IgD-negative memory B cell (primary cell): Measurements from ENCODE around the gene THEMIS. TPM values are rescaled to one million over a fixed set of nuclear protein-coding genes. Genes with fewer than 3 reads are reported as not detected.

Source experiments
- H3K27ac Mint-ChIP-seq, 3 donors: one replicate each; pipeline ENCODE4 v1.8.0; 2020 to 2022; ENCODE audit warnings: mild to moderate bottlenecking in 3 of 3, mixed read lengths in 3 of 3, moderate library complexity in 1 of 3
- H3K27me3 Mint-ChIP-seq: one replicate; pipeline ENCODE4 v1.8.0; 2021; ENCODE audit warnings: mixed read lengths
- H3K36me3 Mint-ChIP-seq: one replicate; pipeline ENCODE4 v1.8.0; 2020; ENCODE audit warnings: mild to moderate bottlenecking, mixed read lengths
- H3K4me1 Mint-ChIP-seq, 3 donors: one replicate each; pipeline ENCODE4 v1.8.0; 2020 to 2022; ENCODE audit warnings: mixed read lengths in 3 of 3, mild to moderate bottlenecking in 1 of 3
- H3K4me3 Mint-ChIP-seq, 4 donors: one replicate each; pipeline ENCODE4 v1.8.0; 2020 to 2022; ENCODE audit warnings: mild to moderate bottlenecking in 4 of 4, mixed read lengths in 4 of 4, moderate library complexity in 3 of 4
- H3K9me3 Mint-ChIP-seq, 3 donors: one replicate each; pipeline ENCODE4 v1.8.0; 2020 to 2021; ENCODE audit warnings: mixed read lengths in 3 of 3, mild to moderate bottlenecking in 1 of 3
- polyA plus RNA-seq: library from polyadenylated mRNA; unstranded; fragments of 300-500 nt; fragmentation: Illumina TruSeq; gene quantifications from one replicate; pipeline ENCODE4 v1.2.3, GENCODE V29; 2021

Gene THEMIS
- polyA plus RNA-seq, 1 donor from 2014 or later, result 2.3 TPM

- Mint-ChIP-seq H3K27me3 (no peaks in the 10 kb centered on the region), H3K4me1 (no peaks in the 10 kb centered on the region), H3K36me3 (no peaks in the 10 kb centered on the region), H3K9me3 (no peaks in the 10 kb centered on the region), H3K4me3 (no peak overlapping the region), H3K27ac (no peak overlapping the region)
Measured at GRCh38 chr6:127858727-127859391, 42.0 kb downstream of the THEMIS start.

- H3K4me3 Mint-ChIP-seq, result no peak overlapping the region
- H3K27ac Mint-ChIP-seq, result no peak overlapping the region
- no peaks in the 10 kb centered on the region for H3K4me1 Mint-ChIP-seq
- no peaks in the 10 kb centered on the region for H3K9me3 Mint-ChIP-seq
- no peaks in the 10 kb centered on the region for H3K36me3 Mint-ChIP-seq
- H3K27me3 Mint-ChIP-seq, result no peaks in the 10 kb centered on the region
Measured at GRCh38 chr6:127857051-127857637, 43.7 kb downstream of the THEMIS start.

GRCh38 chr6:127855542-127856159 is 45.2 kb downstream of the THEMIS start:
- Mint-ChIP-seq H3K36me3 (no peaks in the 10 kb centered on the region), H3K27me3 (no peaks in the 10 kb centered on the region), H3K4me3 (no peak overlapping the region), H3K4me1 (no peaks in the 10 kb centered on the region), H3K27ac (no peak overlapping the region), H3K9me3 (no peaks in the 10 kb centered on the region)

- Mint-ChIP-seq H3K4me3 (no peak overlapping the region), H3K36me3 (no peaks in the 10 kb centered on the region), H3K4me1 (no peaks in the 10 kb centered on the region), H3K27me3 (no peaks in the 10 kb centered on the region), H3K9me3 (no peaks in the 10 kb centered on the region), H3K27ac (no peak overlapping the region)
Measured at GRCh38 chr6:127854009-127854408, 46.8 kb downstream of the THEMIS start.

- no peaks in the 10 kb centered on the region for H3K9me3 Mint-ChIP-seq
- H3K4me1 Mint-ChIP-seq, result no peaks in the 10 kb centered on the region
- H3K27ac Mint-ChIP-seq, result no peak overlapping the region
- peaks cover 2% of the 10 kb centered on the region for H3K36me3 Mint-ChIP-seq
- H3K27me3 Mint-ChIP-seq, result no peaks in the 10 kb centered on the region
- H3K4me3 Mint-ChIP-seq, result no peak overlapping the region
Measured at GRCh38 chr6:127851197-127851596, 49.7 kb downstream of the THEMIS start.

GRCh38 chr6:127845242-127845641 is 55.6 kb downstream of the THEMIS start:
- Mint-ChIP-seq H3K27ac (no peak overlapping the region), H3K9me3 (no peaks in the 10 kb centered on the region), H3K4me3 (no peak overlapping the region), H3K27me3 (no peaks in the 10 kb centered on the region), H3K36me3 (peaks cover 2% of the 10 kb centered on the region), H3K4me1 (no peaks in the 10 kb centered on the region)

- Mint-ChIP-seq H3K4me1 (no peaks in the 10 kb centered on the region), H3K36me3 (peaks cover 2% of the 10 kb centered on the region), H3K4me3 (no peak overlapping the region), H3K27ac (no peak overlapping the region), H3K27me3 (no peaks in the 10 kb centered on the region), H3K9me3 (no peaks in the 10 kb centered on the region)
Measured at GRCh38 chr6:127844529-127844928, 56.3 kb downstream of the THEMIS start.

- Mint-ChIP-seq H3K4me1 (no peaks in the 10 kb centered on the region), H3K36me3 (peaks cover 2% of the 10 kb centered on the region), H3K27ac (no peak overlapping the region), H3K9me3 (no peaks in the 10 kb centered on the region), H3K27me3 (no peaks in the 10 kb centered on the region), H3K4me3 (no peak overlapping the region)
Measured at GRCh38 chr6:127843582-127843981, 57.3 kb downstream of the THEMIS start.

GRCh38 chr6:127842562-127842961 is 58.3 kb downstream of the THEMIS start:
- H3K4me3 Mint-ChIP-seq, result no peak overlapping the region
- H3K27me3 Mint-ChIP-seq, result no peaks in the 10 kb centered on the region
- peaks cover 2% of the 10 kb centered on the region for H3K36me3 Mint-ChIP-seq
- no peaks in the 10 kb centered on the region for H3K9me3 Mint-ChIP-seq
- H3K4me1 Mint-ChIP-seq, result no peaks in the 10 kb centered on the region
- no peak overlapping the region for H3K27ac Mint-ChIP-seq

GRCh38 chr6:127841811-127842210 is 59.0 kb downstream of the THEMIS start:
- Mint-ChIP-seq H3K36me3 (no peaks in the 10 kb centered on the region), H3K4me1 (no peaks in the 10 kb centered on the region), H3K9me3 (no peaks in the 10 kb centered on the region), H3K27me3 (no peaks in the 10 kb centered on the region), H3K4me3 (no peak overlapping the region), H3K27ac (no peak overlapping the region)

GRCh38 chr6:127834136-127834535 is 66.7 kb downstream of the THEMIS start:
- no peaks in the 10 kb centered on the region for H3K4me1 Mint-ChIP-seq
- no peak overlapping the region for H3K4me3 Mint-ChIP-seq
- H3K27ac Mint-ChIP-seq, result no peak overlapping the region
- no peaks in the 10 kb centered on the region for H3K36me3 Mint-ChIP-seq
- no peaks in the 10 kb centered on the region for H3K27me3 Mint-ChIP-seq
- no peaks in the 10 kb centered on the region for H3K9me3 Mint-ChIP-seq

- H3K36me3 Mint-ChIP-seq, result no peaks in the 10 kb centered on the region
Measured at GRCh38 chr6:127833336-127833735, 67.5 kb downstream of the THEMIS start.

GRCh38 chr6:127832381-127832780 is 68.5 kb downstream of the THEMIS start:
- H3K9me3 Mint-ChIP-seq, result peaks cover 0 to 3% (median 0%) of the 10 kb centered on the region in 3 donors
- no peaks in the 10 kb centered on the region for H3K27me3 Mint-ChIP-seq
- H3K27ac Mint-ChIP-seq, result no peak overlapping the region
- H3K36me3 Mint-ChIP-seq, result no peaks in the 10 kb centered on the region
- no peaks in the 10 kb centered on the region for H3K4me1 Mint-ChIP-seq
- H3K4me3 Mint-ChIP-seq, result no peak overlapping the region

More at GRCh38 chr6:127833336-127833735, 67.5 kb downstream of the THEMIS start:
- no peaks in the 10 kb centered on the region for H3K27me3 Mint-ChIP-seq
- no peak overlapping the region for H3K4me3 Mint-ChIP-seq
- no peaks in the 10 kb centered on the region for H3K4me1 Mint-ChIP-seq
- H3K27ac Mint-ChIP-seq, result peak overlapping the region in 1 of 3 donors; percentile 9
- no peaks in the 10 kb centered on the region for H3K9me3 Mint-ChIP-seq

- H3K27ac Mint-ChIP-seq, result peak overlapping the region in 1 of 3 donors; percentile 74
- peak overlapping the region in 1 of 4 donors; percentile 39 for H3K4me3 Mint-ChIP-seq
- peaks cover 0 to 3% (median 2%) of the 10 kb centered on the region in 3 donors for H3K9me3 Mint-ChIP-seq
- no peaks in the 10 kb centered on the region for H3K36me3 Mint-ChIP-seq
- H3K27me3 Mint-ChIP-seq, result no peaks in the 10 kb centered on the region
- H3K4me1 Mint-ChIP-seq, result no peaks in the 10 kb centered on the region
Measured at GRCh38 chr6:127824061-127824460, 76.8 kb downstream of the THEMIS start.

- Mint-ChIP-seq H3K27ac (no peak overlapping the region), H3K9me3 (peaks cover 0 to 2% (median 0%) of the 10 kb centered on the region in 3 donors), H3K27me3 (no peaks in the 10 kb centered on the region), H3K4me1 (no peaks in the 10 kb centered on the region), H3K4me3 (no peak overlapping the region), H3K36me3 (no peaks in the 10 kb centered on the region)
Measured at GRCh38 chr6:127821431-127821830, 79.4 kb downstream of the THEMIS start.

- no peaks in the 10 kb centered on the region for H3K4me1 Mint-ChIP-seq
- H3K4me3 Mint-ChIP-seq, result no peak overlapping the region
- H3K27me3 Mint-ChIP-seq, result no peaks in the 10 kb centered on the region
- no peak overlapping the region for H3K27ac Mint-ChIP-seq
- no peaks in the 10 kb centered on the region for H3K36me3 Mint-ChIP-seq
- H3K9me3 Mint-ChIP-seq, result no peaks in the 10 kb centered on the region
Measured at GRCh38 chr6:127818149-127818548, 82.7 kb downstream of the THEMIS start.
